RWPE1 (cell line): ENCODE data around the gene PLIN4.

ENCODE experiments used
- CTCF ChIA-PET: fragments of 350-600 bp; sonication (Branson Sonifier 250); formaldehyde crosslinking; extraction: SDS; loops from one replicate; lab custom pipeline; 2021; lab: Yijun Ruan, JAX
- POLR2A ChIA-PET: fragments of 400-600 bp; formaldehyde crosslinking; extraction: SDS; loops from one replicate; lab custom pipeline; 2020; ENCODE audit warnings: antibody characterized with exemption; ENCODE audit not compliant: low non-redundant PET; lab: Yijun Ruan, JAX
- DNase-seq: peaks from one replicate; pipeline ENCODE4 v3.0.0; 2012; ENCODE audit warnings: low spot score
- H3K27ac ChIP-seq: fragments of 450-650 bp; 2 replicates; pipeline ENCODE4 v1.5.1; 2017
- CTCF ChIP-seq: fragments of 450-650 bp; conservative IDR thresholded peaks from 2 replicates; pipeline ENCODE4 v1.5.1; 2017; ENCODE audit warnings: low read depth, mild to moderate bottlenecking

PLIN4 gene

DNA sequence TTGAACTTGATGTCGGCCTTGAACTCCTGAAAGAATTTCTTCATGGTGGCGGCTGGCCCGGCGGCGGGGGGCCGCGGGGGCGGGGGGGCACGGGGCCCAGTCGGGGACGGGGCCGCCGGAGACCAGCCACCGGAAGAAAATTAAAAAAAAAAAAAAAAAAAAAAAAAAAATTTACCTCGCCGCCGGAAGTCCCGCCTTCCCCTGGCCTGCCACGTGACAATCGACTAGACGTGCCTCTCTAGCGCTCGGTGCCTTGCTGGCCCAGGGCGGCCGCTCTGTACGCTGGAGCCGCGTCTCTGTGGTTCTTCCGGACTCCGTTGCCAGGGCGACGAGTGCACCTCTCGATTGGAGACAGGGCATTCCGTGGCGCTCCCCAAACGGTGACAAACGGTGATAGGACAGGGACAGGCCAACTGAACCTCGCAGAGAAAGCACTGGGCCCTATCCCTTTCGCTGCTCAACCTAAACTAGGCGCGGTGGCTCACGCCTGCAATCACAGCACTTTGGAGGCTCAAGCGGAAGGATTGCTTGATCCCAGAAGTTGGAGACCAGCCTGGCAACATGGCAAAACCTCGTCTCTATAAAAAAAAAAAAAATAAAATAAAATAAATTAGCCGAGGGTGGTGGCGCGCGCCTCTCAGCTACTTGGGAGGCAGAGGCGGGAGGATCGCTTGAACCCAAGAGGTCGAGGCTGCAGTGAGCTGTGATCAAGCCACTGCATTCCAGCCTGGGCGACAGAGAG is 60.5 kb downstream of the PLIN4 start, which contains the start of gene UBXN6:
TSS of gene UBXN6 (minus strand) at position 141 of the 742 bp plus-strand sequence. CDS start at position 44, 97 bp downstream.
- peak; percentile 96 for DNase-seq
- TF ChIP-seq CTCF, result no peak
- peak within 1 kb of the TSS; percentile 100 for H3K27ac ChIP-seq
- POLR2A ChIA-PET, result interaction anchor here (1.4 kb wide), 1 partner anchor 14 kb away, joined by 6 read pairs; the partner anchor contains the start of gene HDGFL2
- CTCF ChIA-PET, result interaction anchor here (0.6 kb wide), 1 partner anchor 28 kb away, joined by 3 read pairs; no protein-coding TSS in a partner anchor

DNA sequence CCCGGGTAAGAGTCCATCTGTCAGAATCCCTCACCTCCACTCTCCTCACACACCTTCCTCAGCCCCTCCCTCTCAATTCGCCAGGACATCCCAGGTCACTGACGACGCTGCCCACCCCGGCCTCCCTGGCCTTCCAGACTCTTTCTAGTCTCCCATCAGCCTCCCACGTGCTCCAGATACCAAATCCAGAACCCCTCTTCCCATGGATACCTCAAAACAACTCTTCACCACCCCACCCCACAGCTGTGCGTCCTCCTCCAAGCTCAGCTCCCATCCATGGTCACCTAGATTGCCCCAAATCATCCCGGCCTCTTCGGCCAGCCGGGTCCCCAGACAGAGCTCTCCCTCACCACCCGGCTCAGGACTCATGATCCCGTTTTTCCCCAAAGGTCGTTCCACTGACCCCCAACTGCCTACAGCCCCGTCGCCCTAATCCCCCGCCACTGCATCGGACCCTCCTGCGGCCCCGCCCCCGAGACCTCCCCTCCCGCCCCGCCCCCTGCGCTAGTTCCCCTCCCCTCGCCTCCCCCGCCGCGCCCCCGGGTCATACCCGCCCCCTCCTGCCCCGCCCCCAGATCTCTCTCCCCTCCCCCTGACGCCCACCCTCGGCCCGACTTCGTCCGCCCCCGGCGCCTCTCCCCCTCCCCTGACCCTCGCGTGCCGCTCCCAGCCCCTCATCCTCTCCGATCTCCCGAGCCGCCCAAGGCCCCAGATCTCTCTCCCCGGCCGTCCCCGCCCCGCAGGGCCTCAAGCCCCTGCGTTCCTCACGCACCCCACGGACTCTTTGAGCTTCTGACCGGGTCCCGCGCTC is 61.2 kb downstream of the PLIN4 start:
- ChIA-PET CTCF (no interaction called here), POLR2A (interaction anchor here (0.6 to 1.4 kb wide), 3 partner anchors 15 to 160 kb away, joined by 3 to 6 read pairs (median 3); partner anchors contain the start of gene HDGFL2)
- peak; percentile 73 for DNase-seq
- no peak for TF ChIP-seq CTCF
- peak overlapping the region; percentile 100 for H3K27ac ChIP-seq

GRCh38 chr19:4456476-4456842 is 61.8 kb downstream of the PLIN4 start:
- ChIA-PET POLR2A (interaction anchor here (0.6 to 1.4 kb wide), 4 partner anchors 15 to 160 kb away, joined by 3 to 9 read pairs (median 4); partner anchors contain the start of gene HDGFL2), CTCF (no interaction called here)
- DNase-seq, result peak; percentile 52
- peak overlapping the region; percentile 100 for H3K27ac ChIP-seq
- no peak for TF ChIP-seq CTCF

DNA sequence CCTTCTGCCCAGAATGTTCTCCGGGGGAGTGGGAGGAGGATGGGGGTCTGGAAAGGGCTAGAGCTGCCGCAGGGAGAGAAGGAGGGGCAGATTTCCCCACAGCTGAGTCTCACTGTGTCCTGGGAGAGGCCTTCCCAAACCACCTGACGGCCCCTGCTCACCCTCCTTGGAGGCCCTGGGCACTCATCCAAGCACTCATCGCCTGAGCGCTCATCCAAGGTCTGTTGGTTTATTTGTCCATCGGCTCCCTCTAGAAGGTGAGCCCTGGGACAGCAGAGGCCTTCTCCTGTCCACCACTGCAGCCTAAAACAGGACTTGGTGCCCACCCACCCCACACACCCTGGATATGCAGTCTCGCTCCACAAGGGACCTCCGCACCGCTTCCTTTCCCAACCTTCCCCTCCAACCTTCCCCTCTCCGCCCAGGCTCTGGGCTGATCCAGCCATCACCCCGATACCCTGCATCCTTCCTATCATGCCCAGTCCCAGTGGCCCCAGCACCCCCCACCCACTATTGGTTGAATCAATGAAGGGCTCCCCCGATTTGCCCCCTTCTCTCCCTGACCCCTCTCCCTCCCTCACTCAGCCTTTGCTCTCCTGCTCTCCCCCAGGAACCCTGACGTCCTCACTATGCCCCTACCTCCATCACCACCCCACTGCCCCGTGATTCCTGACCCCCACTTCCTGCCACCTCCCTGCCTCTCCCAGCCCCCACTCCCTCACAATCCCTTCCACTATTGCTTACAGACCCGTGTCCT is 62.4 kb downstream of the PLIN4 start:
- TF ChIP-seq CTCF, result no peak
- ChIA-PET POLR2A (interaction anchor here (0.6 to 1.4 kb wide), 3 partner anchors 16 to 159 kb away, joined by 3 to 9 read pairs (median 6); partner anchors contain the start of gene HDGFL2), CTCF (no interaction called here)
- DNase-seq, result peak; percentile 66
- H3K27ac ChIP-seq, result peak overlapping the region; percentile 100

GRCh38 chr19:4454747-4455718 is 63.3 kb downstream of the PLIN4 start:
- ChIA-PET CTCF (interaction anchor here (0.5 to 1.0 kb wide), 2 partner anchors 188 to 319 kb away, joined by 3 to 5 read pairs; no protein-coding TSS in a partner anchor), POLR2A (interaction anchor here (0.6 kb wide), 1 partner anchor 75 kb away, joined by 3 read pairs; no protein-coding TSS in a partner anchor)
- H3K27ac ChIP-seq, result peak overlapping the region; percentile 100
- DNase-seq, result peak; percentile 81
- no peak for TF ChIP-seq CTCF
